H1 (cell line): ENCODE data around the gene OSBPL9. TPM values are rescaled to one million over a fixed set of nuclear protein-coding genes. Genes with fewer than 3 reads are reported as not detected.

ENCODE experiments used
- CHD2 ChIP-seq: IDR thresholded peaks from 2 replicates; pipeline ENCODE4 v1.6.1; 2012; ENCODE audit warnings: low read length, improper control_type of control experiment
- MAFK ChIP-seq: IDR thresholded peaks from 2 replicates; pipeline ENCODE4 v1.6.1; 2012; ENCODE audit warnings: low read depth, mild to moderate bottlenecking, improper control_type of control experiment, low read length
- RXRA ChIP-seq: IDR thresholded peaks from 2 replicates; pipeline ENCODE4 v1.6.1; 2011; ENCODE audit warnings: low read depth, mild to moderate bottlenecking, low read length, moderate library complexity; ENCODE audit not compliant: insufficient read depth
- polyA plus RNA-seq, 7 experiments: library from polyadenylated mRNA; depleted of rRNA in 3 of 7; stranded (reverse) in 5 of 7; unstranded in 2 of 7; fragments of >200 nt in 5 of 7; fragments of 200-250 nt in 2 of 7; gene quantifications; 1 replicate in 5 of 7; 2 replicates in 1 of 7; 4 replicates in 1 of 7; pipeline versions ENCODE4 v1.2.1 to v1.2.3, GENCODE V29; 2011 to 2013; ENCODE audit warnings: missing spikeins in 2 of 7, mixed read lengths in 2 of 7
- total RNA-seq: library from RNA; stranded (reverse); fragmentation: NEBNext Ultra II Directional; extraction: Animal tissue kit (Norgen Biotek cat#: 25700); gene quantifications from 2 replicates; pipeline ENCODE4 v1.2.1, GENCODE V29; 2021

The OSBPL9 gene
- total and polyA plus RNA-seq, 2 of the 8 experiments (the other 6 are each of a cell fraction or from before 2014, with no cell fraction given): 58.2 to 71.6 TPM

GRCh38 chr1:51689075-51689440 is 72.2 kb downstream of the OSBPL9 start (continued):
- TF ChIP-seq RXRA: no peak
- TF ChIP-seq CHD2: no peak
- TF ChIP-seq MAFK: no peak
